Inflammatory macrophage (primary cell): ENCODE data around the gene RETREG2.
A peak's percentile ranks its signal among the peaks of the same experiment; 100 is the strongest.

Experiments
- DNase-seq, 2 donors: peaks; one replicate each; pipeline ENCODE4 v3.0.0-alpha.2; 2020 to 2022
- total RNA-seq, 18 experiments: gene quantifications; one replicate each; lab custom pipeline; 2026; ENCODE audit warnings: mixed read lengths in 6 of 18, inconsistent platforms in 2 of 18; lab: John Stamatoyannopoulos, UW

Gene RETREG2, protein sequence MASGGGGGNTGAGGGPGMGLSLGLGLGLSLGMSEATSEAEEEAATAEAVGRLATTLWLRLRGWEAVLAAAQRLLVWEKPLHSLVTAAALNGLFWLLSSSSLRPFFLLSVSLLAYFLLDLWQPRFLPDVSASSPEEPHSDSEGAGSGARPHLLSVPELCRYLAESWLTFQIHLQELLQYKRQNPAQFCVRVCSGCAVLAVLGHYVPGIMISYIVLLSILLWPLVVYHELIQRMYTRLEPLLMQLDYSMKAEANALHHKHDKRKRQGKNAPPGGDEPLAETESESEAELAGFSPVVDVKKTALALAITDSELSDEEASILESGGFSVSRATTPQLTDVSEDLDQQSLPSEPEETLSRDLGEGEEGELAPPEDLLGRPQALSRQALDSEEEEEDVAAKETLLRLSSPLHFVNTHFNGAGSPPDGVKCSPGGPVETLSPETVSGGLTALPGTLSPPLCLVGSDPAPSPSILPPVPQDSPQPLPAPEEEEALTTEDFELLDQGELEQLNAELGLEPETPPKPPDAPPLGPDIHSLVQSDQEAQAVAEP
- 32.5 to 174 (median 118) reads per million in 18 experiments for total RNA-seq

DNA sequence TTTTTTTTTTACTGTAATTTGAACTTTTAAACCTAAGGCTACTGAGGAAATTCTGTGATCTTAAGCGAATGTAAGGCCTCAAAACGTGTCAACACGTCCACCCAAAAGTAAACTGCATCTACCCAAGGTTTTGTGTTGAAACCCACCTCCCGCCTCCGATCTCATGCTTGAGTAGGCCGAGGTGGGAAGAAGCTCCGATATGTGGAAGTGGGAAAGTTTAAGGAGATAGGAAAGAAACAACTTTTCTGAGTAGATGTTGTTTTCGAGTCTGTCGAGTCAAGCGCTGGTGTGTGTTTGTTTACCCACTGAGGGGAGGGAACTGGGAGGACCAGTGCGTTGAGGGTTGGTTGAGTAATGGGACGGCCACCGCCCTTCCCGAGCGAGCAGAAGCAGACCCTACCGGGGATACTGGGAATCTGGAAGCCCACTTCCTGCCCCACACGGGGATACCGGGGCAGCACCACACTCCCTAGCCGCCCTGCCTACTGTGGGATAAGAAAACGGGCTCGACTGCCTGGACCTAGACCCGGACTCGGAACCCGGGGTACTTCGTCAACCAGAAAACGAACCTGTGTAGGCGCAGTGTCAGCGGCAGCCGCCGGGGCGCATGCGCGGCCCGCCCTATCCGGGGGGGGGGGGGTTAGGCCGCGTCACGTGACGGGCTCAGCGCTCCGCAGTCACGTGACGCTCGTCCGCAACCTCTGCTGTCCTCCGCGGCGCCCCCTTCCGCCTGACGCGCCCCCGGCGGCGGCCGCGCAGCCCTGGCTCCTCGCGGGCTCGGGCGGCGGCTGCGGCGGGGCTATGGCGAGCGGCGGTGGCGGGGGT lies at the start of gene RETREG2:
TSS of gene RETREG2 (plus strand) at position 724 of the 825 bp plus-strand sequence. CDS start at position 802, 78 bp downstream.
- peak; percentile 86 to 95 for DNase-seq

- DNase-seq = no peak
These were observed 49.7 kb upstream of the RETREG2 start for GRCh38 chr2:219128396-219128795.

DNA sequence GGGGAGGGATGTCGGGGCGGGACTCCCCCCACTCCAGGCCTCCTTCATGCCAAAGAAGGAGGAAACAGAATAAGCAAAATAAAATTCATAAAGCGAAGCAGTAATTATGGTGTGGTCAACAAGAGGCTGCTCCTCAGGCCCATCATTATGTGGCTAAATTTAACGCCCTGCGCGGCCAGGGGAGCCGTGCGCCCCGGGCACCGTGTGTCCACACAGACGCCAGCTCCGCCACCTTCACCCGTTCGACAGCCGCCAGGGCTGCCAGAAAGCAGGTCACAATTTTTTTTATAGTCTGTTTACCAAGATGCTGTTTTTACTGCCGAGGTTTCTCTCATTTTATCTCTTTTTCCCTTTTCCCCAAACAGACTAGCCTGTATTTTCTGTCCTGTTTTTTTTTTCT lies 48.5 kb upstream of the RETREG2 start:
- no peak for DNase-seq

DNA sequence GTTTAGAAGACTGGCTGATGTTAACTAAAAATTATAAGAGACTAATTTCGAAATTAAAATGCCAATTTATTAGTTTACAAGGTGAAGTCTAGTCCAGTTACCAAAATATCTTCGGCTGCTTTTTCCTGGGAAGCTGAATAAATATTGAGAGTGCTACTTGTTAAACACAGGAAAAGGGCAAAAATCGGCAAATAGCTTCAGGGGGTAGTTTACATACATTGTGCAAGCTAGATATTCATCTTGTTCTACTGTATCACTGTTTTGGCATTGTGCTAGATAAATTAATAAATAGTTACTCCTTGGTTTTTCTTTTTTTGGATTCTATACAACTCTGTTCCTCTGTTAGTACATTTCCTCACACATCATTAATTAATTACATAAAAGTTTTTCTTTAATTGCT lies 46.7 kb upstream of the RETREG2 start:
- no peak for DNase-seq

- no peak for DNase-seq
These were observed 46.3 kb upstream of the RETREG2 start for GRCh38 chr2:219131744-219132143.

GRCh38 chr2:219133976-219134375 lies 44.1 kb upstream of the RETREG2 start:
- no peak for DNase-seq

- no peak for DNase-seq
These were observed 37.4 kb upstream of the RETREG2 start for GRCh38 chr2:219140722-219141121.

DNA sequence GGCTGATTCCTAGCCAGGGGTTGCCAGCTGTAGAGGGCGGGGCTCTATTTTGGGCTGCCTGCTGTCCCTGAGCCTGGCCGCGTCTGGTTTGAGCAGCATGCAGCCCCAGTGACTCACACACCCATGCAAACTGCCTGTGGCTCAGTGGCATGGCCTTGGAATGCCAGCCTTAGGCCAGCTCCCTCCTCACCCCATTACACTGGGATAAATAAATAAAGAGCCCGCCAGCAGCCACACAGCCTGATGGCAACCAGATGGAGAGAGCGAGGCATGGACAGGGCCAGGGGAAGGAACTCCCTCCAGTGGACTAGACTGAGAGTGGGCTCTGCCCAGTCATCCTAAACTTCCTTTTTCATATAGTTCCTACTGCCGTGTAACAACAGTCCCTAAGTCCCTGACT lies 35.7 kb upstream of the RETREG2 start:
- DNase-seq = peak in 1 of 2 donors; percentile 26

GRCh38 chr2:219149667-219150066 lies 28.4 kb upstream of the RETREG2 start:
- DNase-seq = no peak

GRCh38 chr2:219155054-219155644 lies 22.9 kb upstream of the RETREG2 start:
- DNase-seq = peak; percentile 66 to 78

DNA sequence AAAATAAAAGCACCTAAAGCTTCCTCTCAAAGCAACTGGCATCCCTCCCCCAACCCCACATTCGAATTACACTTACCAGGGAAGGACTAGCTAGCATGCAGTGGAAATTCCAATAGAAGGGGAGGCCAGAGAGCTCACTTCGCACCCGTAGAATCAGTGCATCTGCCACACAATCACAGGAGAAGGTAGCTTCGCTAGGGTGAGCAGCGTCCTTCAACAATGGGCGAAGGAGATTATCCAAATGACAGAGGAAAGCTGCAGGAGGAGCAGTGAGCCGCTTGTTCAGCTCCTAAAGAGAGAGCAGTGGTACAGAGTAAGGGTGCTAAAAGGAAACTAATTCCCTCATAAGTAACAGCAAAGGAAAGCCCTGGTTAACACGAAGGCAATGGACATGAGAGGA lies 20.7 kb upstream of the RETREG2 start:
- DNase-seq = no peak

GRCh38 chr2:219158025-219158424 lies 20.1 kb upstream of the RETREG2 start:
- no peak for DNase-seq

GRCh38 chr2:219158586-219158985 lies 19.5 kb upstream of the RETREG2 start:
- no peak for DNase-seq

DNA sequence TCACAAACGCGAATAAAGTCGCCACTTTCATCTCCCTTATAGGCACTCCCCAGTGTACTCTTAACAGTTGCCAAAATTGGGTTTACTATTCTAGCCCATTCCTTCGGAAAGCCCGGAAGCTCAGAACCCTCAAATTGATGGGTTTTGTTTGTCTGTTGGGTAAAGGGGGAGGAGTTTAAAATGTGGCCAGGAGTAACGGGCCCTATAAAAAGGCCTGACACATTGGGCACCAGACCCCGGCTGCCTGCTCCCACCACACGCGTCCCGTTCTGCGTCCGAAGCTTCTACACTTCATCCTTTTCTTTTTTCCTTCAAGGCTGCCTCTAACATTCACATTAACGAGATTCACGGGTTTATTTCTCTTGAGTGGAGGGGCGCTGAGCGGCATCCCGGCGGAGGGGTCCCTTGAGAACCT lies 18.3 kb upstream of the RETREG2 start:
- no peak for DNase-seq

GRCh38 chr2:219160186-219161017 lies 17.7 kb upstream of the RETREG2 start, which contains the start of gene NHEJ1:
Gene NHEJ1 (minus strand): TSS chr2:219160815. CDS start chr2:219158362, 2,453 bp downstream.
- peak; percentile 91 to 93 for DNase-seq

DNA sequence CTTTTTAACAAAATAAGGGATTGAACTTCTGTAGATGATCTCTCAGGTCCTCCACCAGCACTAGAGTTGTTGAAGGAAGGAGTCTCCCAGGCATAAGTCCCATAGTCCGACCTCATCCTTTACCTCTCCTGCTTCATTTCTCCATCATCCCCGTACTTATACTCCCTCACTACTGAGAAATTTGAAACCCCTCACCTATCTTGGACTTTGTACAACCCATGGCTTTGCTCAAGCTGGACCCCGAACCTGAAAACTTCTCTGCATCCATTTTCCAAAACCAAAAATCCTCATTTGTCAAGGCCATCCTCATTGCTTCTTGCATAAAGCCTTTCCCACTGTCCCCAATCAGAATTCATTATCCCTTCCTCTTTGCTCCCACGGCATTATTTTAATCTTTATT lies 17.0 kb upstream of the RETREG2 start:
- no peak for DNase-seq

DNA sequence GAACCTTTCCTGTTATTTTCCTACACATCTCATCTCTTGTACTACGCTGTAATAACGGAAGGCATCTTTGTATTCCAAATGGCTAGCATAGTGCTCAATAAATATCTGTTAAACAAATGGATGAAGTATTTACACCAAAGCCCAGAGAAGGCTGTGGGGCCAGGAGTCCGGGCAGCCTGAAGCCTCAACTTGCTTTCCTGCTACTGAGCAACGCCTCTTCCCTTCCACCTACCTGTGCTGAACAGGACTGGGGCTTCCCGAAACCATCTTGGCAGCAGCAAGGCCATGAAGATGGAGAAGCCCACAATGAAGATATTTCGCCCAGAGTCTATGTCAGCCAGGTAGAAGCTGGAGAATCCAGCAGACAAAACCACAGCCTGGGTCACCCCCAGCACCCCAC lies 14.9 kb upstream of the RETREG2 start:
- no peak for DNase-seq

DNA sequence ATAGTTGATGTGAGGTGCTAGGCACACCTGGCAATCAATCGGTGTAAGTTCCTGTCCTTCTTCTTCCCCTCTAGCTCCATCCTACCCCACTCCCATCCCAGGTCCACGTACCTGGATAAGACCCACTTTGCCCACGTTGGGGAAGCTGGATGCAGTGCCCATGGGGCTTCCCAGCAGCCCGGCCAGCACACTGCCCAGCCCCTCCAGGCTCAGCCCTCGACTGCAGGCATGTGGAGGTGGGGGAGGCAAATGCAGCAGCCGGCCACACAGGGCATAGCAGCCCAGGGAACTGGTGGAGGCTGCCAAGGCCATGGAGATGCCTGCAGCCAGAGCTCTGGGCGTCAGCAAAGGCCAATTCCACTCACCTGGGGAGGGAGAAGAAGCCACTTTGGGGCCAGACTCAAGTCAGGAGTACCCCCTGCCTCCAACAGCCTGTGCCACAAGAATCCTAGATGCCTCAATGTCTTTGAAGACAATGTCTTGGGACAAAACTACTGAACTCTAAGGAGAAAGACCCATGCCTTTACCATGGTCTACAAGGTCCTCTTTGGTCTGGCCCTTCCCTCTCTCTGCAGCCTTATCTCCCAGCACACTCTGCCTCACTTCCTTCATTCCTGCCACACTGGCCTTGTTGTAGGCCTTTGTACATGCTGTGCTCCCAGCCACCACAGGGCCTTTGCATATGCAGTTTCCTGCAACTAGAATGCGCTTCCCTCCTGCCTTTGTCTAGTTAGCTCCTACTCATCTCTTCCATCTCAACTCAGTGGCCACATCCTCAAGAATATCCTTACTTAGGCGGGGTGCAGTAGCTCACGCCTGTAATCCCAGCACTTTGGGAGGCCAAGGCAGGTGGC lies 12.8 kb upstream of the RETREG2 start:
- no peak for DNase-seq

GRCh38 chr2:219167997-219168396 lies 10.1 kb upstream of the RETREG2 start:
- no peak for DNase-seq

GRCh38 chr2:219168526-219168925 lies 9.5 kb upstream of the RETREG2 start:
- DNase-seq = peak in 1 of 2 donors; percentile 11

DNA sequence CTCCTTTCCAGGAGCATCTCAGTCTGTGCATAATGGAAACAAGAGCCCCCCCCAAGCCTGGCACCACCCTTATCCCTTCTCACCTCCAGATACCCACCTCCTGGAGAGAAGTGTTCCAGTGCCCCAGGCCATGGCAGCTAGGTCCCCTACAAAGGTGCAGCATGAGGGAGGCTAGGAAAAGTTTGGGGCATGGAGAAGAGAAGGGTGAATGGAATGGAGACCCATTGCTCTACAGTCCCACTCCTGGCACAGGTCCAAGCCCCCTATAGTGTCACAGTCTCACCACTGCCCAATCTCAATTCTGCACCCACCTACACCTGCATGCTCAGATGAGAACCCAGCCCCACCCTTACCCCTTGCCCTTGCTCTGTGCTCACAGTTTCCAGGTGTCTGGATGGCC lies 9.1 kb upstream of the RETREG2 start:
- no peak for DNase-seq
